Fibroblast of upper back skin (primary cell): Measurements from ENCODE around the gene BLTP3B.

Source experiments
- DNase-seq: peaks from one replicate; pipeline ENCODE4 v3.0.0-alpha.2; 2013

BLTP3B gene

GRCh38 chr12:100159391-100160104, 16.9 kb upstream of the BLTP3B start:
- DNase-seq, result no peak

DNA sequence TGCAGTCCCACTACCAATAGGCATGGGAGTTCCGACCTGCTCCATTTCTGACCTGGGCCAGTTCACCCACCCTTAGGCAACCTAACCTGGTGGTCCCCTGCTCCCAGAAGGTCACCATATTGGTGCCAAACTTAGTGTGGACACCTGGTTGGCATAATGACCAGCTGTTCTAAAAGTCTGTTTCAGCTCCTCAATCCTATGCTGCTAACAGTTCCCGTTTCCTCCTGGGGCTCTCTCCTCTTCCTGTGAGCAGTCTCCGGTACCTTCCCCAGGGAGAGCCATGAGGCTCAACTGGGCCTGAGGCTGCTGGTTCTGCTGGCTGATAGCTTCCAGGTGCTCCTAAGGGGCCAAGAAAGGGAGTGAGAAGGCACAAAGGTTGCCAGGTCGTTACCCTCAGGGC, 15.9 kb upstream of the BLTP3B start:
- DNase-seq, result no peak

DNA sequence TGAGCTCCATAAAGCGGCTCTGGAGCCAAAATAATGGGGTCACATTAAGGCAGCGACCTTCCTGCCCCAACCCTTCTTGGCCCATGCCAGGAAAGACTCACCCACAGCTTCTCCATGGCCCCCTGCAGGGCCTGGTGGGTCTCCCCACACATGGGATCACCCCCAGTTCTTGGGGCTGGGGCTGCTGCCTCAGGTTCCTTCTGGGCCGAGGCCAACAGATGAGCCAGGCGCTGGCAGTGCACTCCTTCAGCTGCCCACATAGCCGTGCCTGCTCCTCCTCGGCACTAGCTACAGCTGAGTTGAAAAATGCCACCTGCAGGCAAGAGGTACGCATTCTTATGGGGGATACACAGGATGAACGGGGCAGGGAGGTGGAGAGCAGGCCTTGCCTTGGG, 14.8 kb upstream of the BLTP3B start:
- DNase-seq, result no peak

DNA sequence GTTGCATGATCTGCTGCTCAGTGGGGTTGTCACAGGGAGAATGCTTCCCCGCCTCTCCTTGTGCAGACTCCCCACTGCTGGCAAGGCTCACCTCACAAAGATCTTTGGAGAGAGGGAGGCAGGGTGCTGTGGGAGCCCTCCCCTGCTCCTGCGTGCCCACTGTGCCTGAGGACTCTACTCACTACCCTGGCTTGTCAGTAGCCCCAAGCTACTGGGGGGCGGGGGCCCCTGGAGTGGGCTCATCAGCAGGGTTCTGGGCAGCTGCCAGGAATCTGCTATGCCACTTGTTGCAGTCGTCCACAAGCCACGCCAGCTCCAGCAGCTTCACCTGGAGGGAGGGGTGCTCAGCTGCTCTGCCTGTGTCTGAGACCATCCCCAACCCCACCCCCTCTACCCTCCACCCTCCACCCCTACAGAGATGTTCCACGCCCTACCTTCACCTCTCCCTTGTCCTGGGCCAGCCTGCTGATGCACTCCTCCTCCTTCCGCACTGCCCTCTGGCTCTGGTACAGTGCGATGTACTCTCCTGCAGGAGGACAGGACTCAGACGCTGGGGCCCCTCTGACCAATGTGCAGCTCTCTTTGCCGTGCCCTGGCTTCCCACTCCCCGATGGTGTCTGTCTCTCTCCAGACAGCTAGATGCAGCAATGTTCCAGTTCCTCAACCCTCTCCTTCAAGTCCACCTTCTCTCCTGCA, 14.2 kb upstream of the BLTP3B start:
- no peak for DNase-seq

GRCh38 chr12:100154474-100155247, 12.0 kb upstream of the BLTP3B start:
- DNase-seq, result peak; percentile 57

GRCh38 chr12:100153131-100153530, 10.5 kb upstream of the BLTP3B start:
- no peak for DNase-seq

DNA sequence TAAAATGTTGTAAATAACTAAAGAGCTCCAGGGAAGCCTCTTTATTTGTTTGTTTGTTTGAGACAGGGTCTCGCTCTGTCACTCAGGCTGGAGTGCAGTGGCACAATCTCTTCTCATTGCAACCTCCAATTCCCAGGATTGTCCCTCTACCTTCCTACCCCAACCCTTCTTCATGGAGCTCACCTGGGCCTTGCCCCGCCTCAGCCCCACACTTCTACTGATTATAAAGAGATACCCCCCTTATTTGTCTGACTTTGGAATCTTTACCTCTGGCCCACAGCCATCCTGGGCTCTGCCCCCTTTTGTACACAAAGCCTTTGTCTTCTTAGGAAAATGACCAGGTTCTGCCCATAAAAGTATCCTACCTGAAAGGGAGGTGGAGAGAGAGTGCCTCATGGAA, 9.1 kb upstream of the BLTP3B start:
- no peak for DNase-seq

GRCh38 chr12:100146252-100146651, 3.6 kb upstream of the BLTP3B start:
- DNase-seq, result no peak

- no peak for DNase-seq
Measured at GRCh38 chr12:100145643-100146042, 3.0 kb upstream of the BLTP3B start.

DNA sequence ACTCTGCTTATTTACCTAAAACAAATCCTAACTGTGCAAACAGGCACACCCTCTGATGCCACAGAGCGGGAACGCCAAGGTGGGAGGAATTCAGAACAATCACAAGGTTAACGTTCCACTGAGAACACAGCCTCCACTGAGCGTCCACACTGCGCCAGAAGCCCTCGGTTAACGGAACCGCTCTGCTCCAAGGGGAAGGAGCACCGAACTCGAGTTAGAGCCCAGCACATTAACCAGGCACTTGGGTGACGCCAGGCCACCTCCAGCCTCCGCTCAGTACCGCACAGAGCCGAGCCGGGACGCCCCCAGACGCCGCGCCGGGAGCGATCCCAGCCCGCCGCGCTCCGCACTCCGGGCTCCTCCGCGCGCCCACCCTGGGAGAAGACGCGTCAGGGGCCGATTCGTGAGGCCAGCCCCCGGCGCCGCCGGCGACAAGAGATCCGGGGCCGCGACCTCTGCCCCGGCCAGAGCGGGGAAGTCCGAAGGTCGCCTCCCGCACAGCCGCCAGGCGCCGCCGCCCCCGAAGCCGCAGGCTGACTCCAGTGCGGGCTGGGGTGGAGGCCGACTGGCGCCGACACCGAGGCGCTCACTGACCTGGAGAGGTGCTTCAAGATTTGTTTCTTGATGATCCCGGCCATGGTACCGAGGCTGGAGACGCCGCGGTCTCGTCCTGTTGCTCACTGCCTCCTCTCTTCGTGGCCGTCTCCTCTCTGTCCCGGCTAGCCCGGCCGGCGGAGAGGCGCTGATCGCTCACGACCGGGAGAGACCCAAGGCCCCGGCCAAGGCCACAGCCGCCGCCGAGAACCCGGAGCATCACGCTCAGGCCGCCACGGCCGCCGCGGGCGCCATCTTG, 450 bp downstream of the BLTP3B start:
- no peak for DNase-seq

GRCh38 chr12:100141666-100141997, 1.0 kb downstream of the BLTP3B start:
- DNase-seq, result peak; percentile 84

GRCh38 chr12:100138803-100139098, 3.9 kb downstream of the BLTP3B start:
- DNase-seq, result no peak

DNA sequence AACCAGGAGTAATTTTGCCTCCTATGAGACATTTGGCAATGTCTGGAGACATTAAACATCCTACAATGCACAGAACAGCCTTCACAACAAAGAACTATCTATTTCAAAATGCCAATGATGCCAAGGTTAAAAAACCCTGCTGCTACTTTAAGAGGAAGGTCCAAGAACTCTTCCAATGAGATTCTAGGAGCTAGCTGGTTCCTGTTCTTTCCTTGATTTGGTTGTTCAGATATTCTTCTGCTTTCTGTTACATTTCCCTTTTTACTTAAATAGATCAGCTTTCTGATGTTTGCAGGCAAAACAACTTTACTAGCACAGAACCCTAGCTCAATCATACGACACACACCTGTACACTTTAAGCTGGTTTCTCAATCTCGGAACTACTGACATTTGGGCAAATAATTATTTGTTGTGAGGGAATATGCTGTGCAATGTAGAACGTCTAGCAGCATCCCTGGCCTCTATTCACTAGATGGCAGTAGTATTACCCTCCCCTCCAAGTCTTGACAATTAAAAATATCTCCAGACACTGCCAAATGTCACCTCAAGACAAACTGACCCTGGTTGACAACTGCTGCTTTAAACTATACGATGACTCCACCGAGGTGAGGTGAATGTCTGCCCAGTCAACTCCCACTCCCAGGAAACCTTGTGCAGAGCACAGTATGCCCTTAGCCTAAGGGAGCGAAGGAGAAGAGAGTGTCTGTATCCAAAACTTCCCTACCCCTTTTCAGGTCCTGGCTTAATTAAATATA, 4.4 kb downstream of the BLTP3B start:
- DNase-seq, result no peak

DNA sequence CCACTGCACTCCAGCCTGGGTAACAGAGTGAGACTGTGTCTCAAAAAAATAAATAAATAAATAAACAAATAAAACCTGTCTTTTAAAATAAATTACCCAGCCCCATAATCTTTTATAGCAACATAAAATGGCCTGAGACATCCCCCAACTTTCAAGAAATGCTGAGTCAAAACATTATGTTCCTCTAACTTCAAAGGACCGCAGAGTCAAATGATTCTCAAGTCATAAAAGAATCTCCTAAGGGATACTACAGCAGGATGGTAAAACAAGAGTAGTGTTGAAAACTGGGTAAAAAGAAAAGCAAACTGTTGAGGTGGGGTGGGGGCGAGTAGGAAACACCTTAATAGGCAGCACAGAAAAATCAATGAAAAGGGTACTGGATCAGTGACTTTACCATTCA, 9.5 kb downstream of the BLTP3B start:
- no peak for DNase-seq

GRCh38 chr12:100128512-100128908, 14.2 kb downstream of the BLTP3B start:
- DNase-seq, result peak; percentile 50

GRCh38 chr12:100127766-100128511, 14.7 kb downstream of the BLTP3B start:
- DNase-seq, result peak; percentile 54

- no peak for DNase-seq
Measured at GRCh38 chr12:100123316-100124095, 19.2 kb downstream of the BLTP3B start.

- no peak for DNase-seq
Measured at GRCh38 chr12:100120355-100120754, 22.3 kb downstream of the BLTP3B start.

DNA sequence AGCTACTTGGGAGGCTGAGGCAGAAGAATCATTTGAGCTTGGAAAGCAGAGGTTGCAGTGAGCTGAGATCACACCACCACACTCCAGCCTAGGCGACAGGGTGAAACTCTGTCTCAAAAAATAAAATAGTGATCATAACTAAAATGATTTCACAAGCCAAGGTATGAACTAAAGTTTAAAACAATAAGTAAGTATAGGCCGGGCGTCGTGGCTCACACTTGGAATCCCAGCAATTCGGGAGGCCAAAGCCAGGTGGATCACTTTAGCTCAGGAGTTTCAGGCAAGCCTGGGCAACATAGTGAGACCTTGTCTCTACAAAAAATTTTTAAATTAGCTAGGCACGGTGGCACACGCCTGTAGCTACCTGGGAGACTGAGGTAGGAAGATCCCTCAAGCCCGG, 27.4 kb downstream of the BLTP3B start:
- DNase-seq, result no peak

DNA sequence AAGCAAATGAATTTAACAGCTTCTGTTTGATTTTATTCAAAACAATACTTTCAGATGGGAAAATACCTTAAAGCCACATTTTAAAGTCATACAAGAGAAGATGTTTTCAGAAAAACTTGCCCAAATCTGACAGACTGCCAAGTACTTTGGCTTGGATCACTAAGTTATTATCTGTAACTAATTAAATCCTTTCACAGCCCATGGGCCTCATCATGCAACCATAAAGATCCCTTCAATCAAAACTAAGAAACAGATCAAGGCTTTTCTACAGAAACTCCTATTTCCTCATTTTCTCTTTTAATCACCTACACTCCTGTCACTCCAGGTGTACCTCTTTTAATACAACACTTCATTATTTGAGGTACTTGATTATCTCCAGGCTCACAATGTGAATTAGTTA, 28.1 kb downstream of the BLTP3B start:
- DNase-seq, result peak; percentile 64

DNA sequence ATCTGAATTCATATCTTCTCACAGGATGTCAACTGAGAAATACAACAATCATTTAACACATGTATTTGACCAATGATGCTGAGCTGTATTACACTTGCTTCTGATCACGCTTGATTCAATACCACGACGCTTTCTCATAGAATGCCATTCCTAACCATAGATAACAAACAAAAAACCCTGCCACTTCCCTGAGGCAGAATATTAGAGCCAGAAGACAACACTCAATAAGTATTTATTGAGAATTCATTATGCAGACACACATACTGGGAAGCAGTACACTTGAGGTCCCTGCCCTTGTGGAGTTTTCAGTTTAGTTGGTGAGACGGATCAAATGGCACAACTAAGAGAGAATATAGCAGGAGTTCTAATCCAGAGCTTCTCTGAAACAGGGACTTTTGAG, 32.4 kb downstream of the BLTP3B start:
- DNase-seq, result no peak
